A673 (cell line): ENCODE measurements around the gene INTS6L.

Experiments used
- EZH2 ChIP-seq: fragments of 200-600 bp; sonication (generic); IDR thresholded peaks from 2 replicates; pipeline ENCODE4 v1.6.1; 2017; ENCODE audit warnings: borderline replicate concordance, low read depth, mild to moderate bottlenecking, mixed read lengths, antibody characterized with exemption, low read length; ENCODE audit not compliant: poor library complexity, severe bottlenecking
- TF ChIP-seq, protein P1 (sequence below): fragments of 300-800, 200-600 bp; sonication (generic); conservative IDR thresholded peaks from 2 replicates; pipeline ENCODE4 v1.5.1; 2017; ENCODE audit warnings: low read depth, mild to moderate bottlenecking, antibody characterized with exemption, low read length, moderate library complexity, mixed read lengths

DNA sequence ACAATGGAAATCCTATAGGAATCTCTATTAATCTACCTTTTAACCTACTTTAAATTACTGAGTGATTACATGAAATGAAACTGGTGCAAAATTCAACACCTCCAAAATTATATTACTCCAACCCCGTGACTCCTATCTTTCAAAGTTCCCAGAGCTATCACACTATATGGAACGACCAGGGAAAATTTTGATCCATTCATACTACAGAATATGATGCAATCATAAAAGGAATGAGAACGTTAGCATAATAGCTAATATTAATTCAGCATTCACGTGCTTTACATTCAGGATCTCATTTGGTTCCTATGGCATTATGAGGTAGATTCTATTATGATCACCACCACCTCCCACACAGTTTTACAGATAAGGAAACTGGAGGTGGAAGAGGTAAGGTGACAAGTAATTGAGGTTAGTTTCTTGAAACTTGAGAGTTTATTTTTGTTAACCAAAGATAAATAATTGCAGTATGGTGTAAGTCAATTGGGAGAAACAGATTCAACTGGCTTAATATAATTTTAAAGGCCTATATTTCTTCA, 29.4 kb upstream of the INTS6L start:
- TF ChIP-seq, protein P1, sequence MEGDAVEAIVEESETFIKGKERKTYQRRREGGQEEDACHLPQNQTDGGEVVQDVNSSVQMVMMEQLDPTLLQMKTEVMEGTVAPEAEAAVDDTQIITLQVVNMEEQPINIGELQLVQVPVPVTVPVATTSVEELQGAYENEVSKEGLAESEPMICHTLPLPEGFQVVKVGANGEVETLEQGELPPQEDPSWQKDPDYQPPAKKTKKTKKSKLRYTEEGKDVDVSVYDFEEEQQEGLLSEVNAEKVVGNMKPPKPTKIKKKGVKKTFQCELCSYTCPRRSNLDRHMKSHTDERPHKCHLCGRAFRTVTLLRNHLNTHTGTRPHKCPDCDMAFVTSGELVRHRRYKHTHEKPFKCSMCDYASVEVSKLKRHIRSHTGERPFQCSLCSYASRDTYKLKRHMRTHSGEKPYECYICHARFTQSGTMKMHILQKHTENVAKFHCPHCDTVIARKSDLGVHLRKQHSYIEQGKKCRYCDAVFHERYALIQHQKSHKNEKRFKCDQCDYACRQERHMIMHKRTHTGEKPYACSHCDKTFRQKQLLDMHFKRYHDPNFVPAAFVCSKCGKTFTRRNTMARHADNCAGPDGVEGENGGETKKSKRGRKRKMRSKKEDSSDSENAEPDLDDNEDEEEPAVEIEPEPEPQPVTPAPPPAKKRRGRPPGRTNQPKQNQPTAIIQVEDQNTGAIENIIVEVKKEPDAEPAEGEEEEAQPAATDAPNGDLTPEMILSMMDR: no peak
- TF ChIP-seq EZH2: no peak
